Right atrium auricular region (tissue), 2 donors: Measurements from ENCODE around the gene TBX19. TPM values are rescaled to one million over a fixed set of nuclear protein-coding genes. Genes with fewer than 3 reads are reported as not detected.

Experiments used
- DNase-seq: peaks from one replicate; pipeline ENCODE4 v3.0.0-alpha.2; 2019; ENCODE audit warnings: low spot score
- H3K27ac ChIP-seq, 2 donors: fragments of 200-600 bp; sonication (generic); 1 replicate in 1 of 2; 2 replicates in 1 of 2; pipeline ENCODE4 v1.5.1; 2016 to 2019
- H3K27me3 ChIP-seq, 2 donors: fragments of 200-600 bp; sonication (generic); one replicate each; pipeline versions ENCODE4 v1.5.1 to v1.6.0; 2017 to 2019
- H3K36me3 ChIP-seq: fragments of 200-600 bp; sonication (generic); one replicate; pipeline ENCODE4 v1.5.1; 2016
- H3K4me1 ChIP-seq, 2 donors: fragments of 200-600 bp; sonication (generic); one replicate each; pipeline versions ENCODE4 v1.5.1 to v1.6.0; 2017 to 2019
- H3K4me3 ChIP-seq, 2 donors: fragments of 200-600 bp; sonication (generic); 1 replicate in 1 of 2; 2 replicates in 1 of 2; pipeline ENCODE4 v1.5.1; 2017 to 2019; ENCODE audit warnings: mild to moderate bottlenecking in 1 of 2, moderate library complexity in 1 of 2
- H3K9me3 ChIP-seq, 2 donors: fragments of 200-600 bp; sonication (generic); one replicate each; pipeline ENCODE4 v1.5.1; 2019
- CTCF ChIP-seq, 2 donors: fragments of 200-600 bp; sonication (generic); IDR thresholded peaks; one replicate each; pipeline ENCODE4 v1.5.1; 2019; ENCODE audit warnings: antibody characterized with exemption in 2 of 2
- total RNA-seq, 2 donors: library from RNA; depleted of rRNA; stranded (reverse); fragments of >200 nt; gene quantifications; one replicate each; pipeline ENCODE4 v1.1.0, GENCODE V29; 2016

The TBX19 gene
- total RNA-seq, 2 donors from 2014 or later: 0.30 to 0.63 TPM

GRCh38 chr1:168300626-168301025 lies 19.9 kb downstream of the TBX19 start:
- Histone ChIP-seq H3K9me3 (no peaks in the 10 kb centered on the region), H3K27ac (no peak overlapping the region), H3K27me3 (no peaks in the 10 kb centered on the region), H3K36me3 (no peaks in the 10 kb centered on the region), H3K4me3 (no peak overlapping the region), H3K4me1 (no peaks in the 10 kb centered on the region)
- DNase-seq: no peak
- no peak for TF ChIP-seq CTCF (IDR thresholded peaks at IDR 0.05)

- Histone ChIP-seq H3K27ac (no peak overlapping the region), H3K4me1 (no peaks in the 10 kb centered on the region), H3K9me3 (no peaks in the 10 kb centered on the region), H3K36me3 (no peaks in the 10 kb centered on the region), H3K4me3 (no peak overlapping the region), H3K27me3 (no peaks in the 10 kb centered on the region)
- no peak for TF ChIP-seq CTCF (IDR thresholded peaks at IDR 0.05)
- DNase-seq: no peak
These were observed 21.1 kb downstream of the TBX19 start for GRCh38 chr1:168301664-168302320.

GRCh38 chr1:168303716-168304540 lies 23.3 kb downstream of the TBX19 start:
- Histone ChIP-seq H3K36me3 (no peaks in the 10 kb centered on the region), H3K4me3 (no peak overlapping the region), H3K27ac (no peak overlapping the region), H3K4me1 (no peaks in the 10 kb centered on the region), H3K9me3 (no peaks in the 10 kb centered on the region), H3K27me3 (no peaks in the 10 kb centered on the region)
- no peak for TF ChIP-seq CTCF (IDR thresholded peaks at IDR 0.05)
- DNase-seq: no peak

GRCh38 chr1:168304865-168305264 lies 24.2 kb downstream of the TBX19 start:
- H3K36me3 ChIP-seq: no peaks in the 10 kb centered on the region
- H3K9me3 ChIP-seq: no peaks in the 10 kb centered on the region
- H3K4me3 ChIP-seq: no peak overlapping the region
- H3K27ac ChIP-seq: no peak overlapping the region
- TF ChIP-seq CTCF (IDR thresholded peaks at IDR 0.05): no peak
- no peaks in the 10 kb centered on the region for H3K4me1 ChIP-seq
- H3K27me3 ChIP-seq: no peaks in the 10 kb centered on the region
- no peak for DNase-seq

GRCh38 chr1:168312718-168313604 lies 32.3 kb downstream of the TBX19 start:
- no peak for DNase-seq
- Histone ChIP-seq H3K36me3 (no peaks in the 10 kb centered on the region), H3K4me1 (no peaks in the 10 kb centered on the region), H3K27me3 (no peaks in the 10 kb centered on the region), H3K4me3 (no peak overlapping the region), H3K9me3 (no peaks in the 10 kb centered on the region), H3K27ac (no peak overlapping the region)
- TF ChIP-seq CTCF (IDR thresholded peaks at IDR 0.05): no peak
